ENCODE results near the gene DDX41.
"Not testable (repeated sequence)": the region's sequence is repeated elsewhere in the genome, so short reads cannot be mapped to it uniquely, and the experiment has no call there.

The DDX41 gene
- long read RNA-seq, transcript DDX41-208 (17 exons, 2,607 nt) = major isoform, 325 of 430 reads
- long read RNA-seq, transcript DDX41-201 (16 exons, 2,137 nt) = minor isoform, 47 of 430 reads
- long read RNA-seq, partial matches to known transcripts = 22 of 430 reads
- long read RNA-seq, other reads (novel, unspliced or antisense) = 36 of 430 reads

DNA sequence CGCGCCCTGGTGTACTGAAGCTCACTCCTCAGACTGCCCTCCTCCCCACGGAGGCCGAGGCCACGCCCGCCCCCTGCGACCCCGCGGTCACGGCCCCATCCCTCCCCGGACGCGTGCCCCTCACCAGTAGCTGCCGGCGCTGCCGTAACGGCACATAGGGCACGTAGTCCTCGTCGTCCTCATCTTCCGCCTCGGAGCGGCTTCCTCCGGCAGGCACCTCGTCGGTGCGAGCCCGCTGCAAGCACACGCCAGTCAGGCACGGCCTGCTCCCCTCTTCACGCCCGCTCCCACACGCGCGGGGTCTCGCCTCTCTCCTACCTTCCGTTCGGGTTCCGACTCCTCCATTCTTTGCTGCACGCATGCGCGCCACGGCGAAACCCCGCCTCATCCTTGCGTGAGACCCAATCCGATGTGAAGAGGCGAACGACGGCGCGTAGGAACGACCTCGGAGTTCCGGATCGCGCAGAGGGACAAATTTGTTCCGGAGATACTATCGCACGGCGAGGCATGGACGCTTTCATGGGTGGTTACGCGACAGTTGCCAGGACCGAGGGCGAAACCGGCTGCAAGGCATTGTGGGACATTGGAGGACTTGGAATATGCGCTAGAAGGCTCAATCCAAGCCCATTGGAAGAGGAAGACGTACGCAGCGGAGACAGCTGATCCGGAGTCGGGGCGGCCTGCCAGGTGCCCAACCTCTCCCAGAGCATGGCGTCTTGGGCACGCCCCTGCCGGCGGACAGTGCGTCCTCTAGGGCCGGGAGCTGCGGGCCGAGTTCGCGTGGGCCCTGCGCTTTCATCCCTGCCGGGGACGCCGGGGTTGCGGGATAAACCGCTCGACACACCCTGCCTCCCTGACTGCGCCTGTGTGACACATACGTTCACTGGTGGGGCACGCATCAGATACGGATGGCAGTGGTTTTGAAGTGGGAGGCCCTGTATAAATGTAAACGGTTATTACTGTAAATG lies at the start of gene DDX41:
Gene DDX41, minus strand, starts transcription at position 361 of the 968 bp plus-strand sequence. Its CDS starts 16 bp downstream, at position 345.
- TF ChIP-seq REST (IDR thresholded peaks at IDR 0.05; ENCODE audit: insufficient replicate concordance, low read depth) (peak; percentile 29), SPI1 (IDR thresholded peaks at IDR 0.05; ENCODE audit: borderline replicate concordance, low read depth) (peak; percentile 35; the same call in 1 of the 2 replicates), POLR2AphosphoS5 (IDR thresholded peaks at IDR 0.05; ENCODE audit: low read depth) (peak; percentile 75), GABPA (IDR thresholded peaks at IDR 0.05; ENCODE audit: low read depth) (no peak)
- TF ChIP-seq, protein P1, sequence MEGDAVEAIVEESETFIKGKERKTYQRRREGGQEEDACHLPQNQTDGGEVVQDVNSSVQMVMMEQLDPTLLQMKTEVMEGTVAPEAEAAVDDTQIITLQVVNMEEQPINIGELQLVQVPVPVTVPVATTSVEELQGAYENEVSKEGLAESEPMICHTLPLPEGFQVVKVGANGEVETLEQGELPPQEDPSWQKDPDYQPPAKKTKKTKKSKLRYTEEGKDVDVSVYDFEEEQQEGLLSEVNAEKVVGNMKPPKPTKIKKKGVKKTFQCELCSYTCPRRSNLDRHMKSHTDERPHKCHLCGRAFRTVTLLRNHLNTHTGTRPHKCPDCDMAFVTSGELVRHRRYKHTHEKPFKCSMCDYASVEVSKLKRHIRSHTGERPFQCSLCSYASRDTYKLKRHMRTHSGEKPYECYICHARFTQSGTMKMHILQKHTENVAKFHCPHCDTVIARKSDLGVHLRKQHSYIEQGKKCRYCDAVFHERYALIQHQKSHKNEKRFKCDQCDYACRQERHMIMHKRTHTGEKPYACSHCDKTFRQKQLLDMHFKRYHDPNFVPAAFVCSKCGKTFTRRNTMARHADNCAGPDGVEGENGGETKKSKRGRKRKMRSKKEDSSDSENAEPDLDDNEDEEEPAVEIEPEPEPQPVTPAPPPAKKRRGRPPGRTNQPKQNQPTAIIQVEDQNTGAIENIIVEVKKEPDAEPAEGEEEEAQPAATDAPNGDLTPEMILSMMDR (IDR thresholded peaks at IDR 0.05; ENCODE audit: insufficient read depth, low read length) = no peak
- peak; percentile 98 to 99 for DNase-seq (ENCODE audit: low read depth in 1 of 2, low spot score in 1 of 2)
- H3K27me3 ChIP-seq (ENCODE audit: insufficient read depth, poor library complexity, severe bottlenecking) = no peaks in the 10 kb centered on the region
- peak within 1 kb of the TSS; percentile 77 for H3K27ac ChIP-seq (replicated peaks)
- peak within 1 kb of the TSS; percentile 88 for H3K4me3 ChIP-seq (replicated peaks; ENCODE audit: insufficient read depth, low read length)

DNA sequence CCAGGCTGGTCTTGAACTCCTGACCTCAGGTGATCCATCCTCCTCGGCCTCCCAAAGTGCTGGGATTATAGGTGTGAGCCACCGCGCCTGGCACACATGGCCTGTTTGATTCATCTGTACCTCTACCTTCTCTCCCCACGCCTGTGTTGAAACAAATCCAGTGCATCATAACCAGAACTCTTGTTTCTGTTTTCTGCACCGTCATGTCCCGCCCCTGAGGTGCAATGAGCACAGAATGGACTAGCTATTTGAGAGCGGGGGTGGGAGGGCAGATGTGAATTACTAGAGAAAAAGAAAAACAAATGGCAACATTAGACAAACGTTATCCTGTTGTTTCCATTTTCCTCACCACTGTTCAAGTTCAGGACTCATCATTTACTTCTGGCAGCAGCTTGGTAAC lies 48.3 kb upstream of the DDX41 start:
- Histone ChIP-seq H3K27ac (replicated peaks) (no peak overlapping the region), H3K4me3 (replicated peaks; ENCODE audit: insufficient read depth, low read length) (no peak overlapping the region), H3K27me3 (ENCODE audit: insufficient read depth, poor library complexity, severe bottlenecking) (no peaks in the 10 kb centered on the region)
- no peak for TF ChIP-seq GABPA (IDR thresholded peaks at IDR 0.05; ENCODE audit: low read depth)
- no peak for DNase-seq (ENCODE audit: low read depth in 1 of 2, low spot score in 1 of 2)

GRCh38 chr5:177559446-177559941 lies 42.7 kb upstream of the DDX41 start:
- not testable (repeated sequence) for DNase-seq (ENCODE audit: low read depth in 1 of 2, low spot score in 1 of 2); H3K27ac ChIP-seq (replicated peaks); H3K4me3 ChIP-seq (replicated peaks; ENCODE audit: insufficient read depth, low read length); H3K27me3 ChIP-seq (ENCODE audit: insufficient read depth, poor library complexity, severe bottlenecking)

GRCh38 chr5:177557796-177558195 lies 41.0 kb upstream of the DDX41 start:
- no peaks in the 10 kb centered on the region for H3K27me3 ChIP-seq (ENCODE audit: insufficient read depth, poor library complexity, severe bottlenecking)
- no peak for DNase-seq (ENCODE audit: low read depth in 1 of 2, low spot score in 1 of 2)
- no peak overlapping the region for H3K4me3 ChIP-seq (replicated peaks; ENCODE audit: insufficient read depth, low read length)
- H3K27ac ChIP-seq (replicated peaks) = no peak overlapping the region
- no peak for TF ChIP-seq GABPA (IDR thresholded peaks at IDR 0.05; ENCODE audit: low read depth)

DNA sequence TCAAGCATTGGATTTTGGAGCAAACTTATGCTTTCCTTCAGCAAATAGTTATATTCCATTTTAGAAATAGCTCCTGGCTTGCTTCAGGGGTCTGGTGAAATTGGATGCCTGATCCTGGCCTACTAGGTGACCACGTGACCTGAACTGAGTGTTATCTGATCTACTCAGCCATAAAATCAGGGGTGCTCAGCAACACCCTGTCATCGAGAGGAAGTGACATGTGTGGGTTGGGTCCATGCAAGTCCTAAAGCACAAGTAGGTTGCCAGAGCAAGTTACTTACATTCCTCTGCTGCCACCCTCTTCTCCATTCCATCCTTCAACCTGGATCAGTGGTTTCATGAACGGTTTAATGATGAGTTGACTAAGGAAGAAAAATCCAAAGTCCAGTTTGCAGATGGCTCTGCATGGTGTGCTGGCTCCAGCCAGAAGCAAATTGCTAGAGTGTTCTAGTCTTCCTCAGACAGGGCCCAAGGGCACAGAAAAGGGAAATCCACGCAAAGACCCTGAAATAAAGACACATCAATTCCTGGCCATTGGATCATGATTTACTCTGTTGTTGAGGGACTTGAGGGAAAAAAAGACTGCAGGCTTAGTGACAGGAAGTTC lies 40.4 kb upstream of the DDX41 start:
- Histone ChIP-seq H3K4me3 (replicated peaks; ENCODE audit: insufficient read depth, low read length) (no peak overlapping the region), H3K27ac (replicated peaks) (no peak overlapping the region), H3K27me3 (ENCODE audit: insufficient read depth, poor library complexity, severe bottlenecking) (no peaks in the 10 kb centered on the region)
- TF ChIP-seq GABPA (IDR thresholded peaks at IDR 0.05; ENCODE audit: low read depth) = no peak
- TF ChIP-seq REST (IDR thresholded peaks at IDR 0.05; ENCODE audit: insufficient replicate concordance, low read depth) = no peak
- peak; percentile 25; the same call in 1 of the 2 replicates for TF ChIP-seq SPI1 (IDR thresholded peaks at IDR 0.05; ENCODE audit: borderline replicate concordance, low read depth)
- no peak for TF ChIP-seq POLR2AphosphoS5 (IDR thresholded peaks at IDR 0.05; ENCODE audit: low read depth)
- TF ChIP-seq, protein P1 (IDR thresholded peaks at IDR 0.05; ENCODE audit: insufficient read depth, low read length) = no peak
- peak in 1 of 2 experiments; percentile 33 for DNase-seq (ENCODE audit: low read depth in 1 of 2, low spot score in 1 of 2)
